ENCODE results near the gene BOD1L1.

Gene BOD1L1

DNA sequence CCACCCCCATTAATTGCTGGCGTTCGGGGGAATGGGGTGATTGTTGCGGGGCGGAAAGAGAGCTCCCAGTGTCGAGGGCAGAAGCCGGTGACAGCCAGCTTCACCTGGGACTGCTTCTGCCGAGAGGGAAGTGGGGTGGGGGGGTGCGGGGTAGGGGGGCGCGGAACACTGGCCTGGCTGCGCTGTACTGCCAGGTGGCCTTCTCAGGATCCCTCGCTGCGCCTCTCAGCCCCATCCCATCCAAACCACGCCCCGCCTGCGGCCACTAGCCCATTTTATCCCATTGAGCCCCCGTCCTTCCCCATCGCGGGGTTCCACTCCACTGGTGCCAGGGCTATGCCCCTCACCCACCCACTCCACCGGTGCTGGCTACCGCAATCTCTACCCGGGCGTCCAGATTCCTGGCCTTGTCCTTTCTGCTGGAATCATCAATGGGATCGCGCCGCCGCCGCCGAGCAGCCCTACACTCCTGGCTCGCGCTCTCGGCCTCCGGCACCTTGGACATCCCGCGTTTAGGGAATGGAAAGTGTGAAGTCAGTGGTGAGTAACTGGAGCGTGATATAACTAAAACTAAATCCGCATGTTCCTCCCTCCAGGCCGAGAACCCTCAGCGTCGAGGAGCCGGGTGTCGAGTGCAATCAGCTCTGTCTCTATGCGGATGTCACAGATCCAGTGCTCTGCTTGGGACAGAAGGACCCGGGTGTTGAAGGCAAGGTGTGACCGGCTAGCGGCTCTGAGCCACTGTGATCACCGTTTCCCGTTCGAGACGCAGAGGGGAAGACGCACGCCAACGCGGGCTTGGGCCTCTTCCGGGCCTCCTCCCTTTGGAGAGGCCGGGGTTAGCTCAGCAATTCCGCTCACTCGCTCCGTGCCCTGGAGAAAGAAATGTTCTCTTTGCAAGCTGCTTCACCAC is 103.7 kb downstream of the BOD1L1 start:
- no peak for DNase-seq (ENCODE audit: low read depth)

DNA sequence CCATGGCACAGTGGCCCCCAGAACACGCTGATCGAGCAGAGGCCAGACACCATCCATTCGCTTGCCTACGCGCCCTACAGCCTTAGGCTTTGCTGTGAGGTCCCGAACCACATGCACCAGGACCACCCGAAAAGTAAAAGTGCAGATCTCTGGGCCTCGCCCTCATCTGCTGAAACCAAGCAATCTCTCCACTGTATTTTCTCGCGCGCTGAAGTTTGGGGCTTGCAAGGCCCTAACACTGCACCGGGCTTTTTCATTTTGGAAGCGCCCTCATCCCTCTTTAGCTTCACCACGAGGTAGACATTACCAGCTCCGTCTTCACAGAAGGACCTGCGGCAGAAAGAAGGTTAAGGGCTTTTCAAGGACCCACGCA is 104.4 kb downstream of the BOD1L1 start:
- DNase-seq (ENCODE audit: low read depth) = no peak

DNA sequence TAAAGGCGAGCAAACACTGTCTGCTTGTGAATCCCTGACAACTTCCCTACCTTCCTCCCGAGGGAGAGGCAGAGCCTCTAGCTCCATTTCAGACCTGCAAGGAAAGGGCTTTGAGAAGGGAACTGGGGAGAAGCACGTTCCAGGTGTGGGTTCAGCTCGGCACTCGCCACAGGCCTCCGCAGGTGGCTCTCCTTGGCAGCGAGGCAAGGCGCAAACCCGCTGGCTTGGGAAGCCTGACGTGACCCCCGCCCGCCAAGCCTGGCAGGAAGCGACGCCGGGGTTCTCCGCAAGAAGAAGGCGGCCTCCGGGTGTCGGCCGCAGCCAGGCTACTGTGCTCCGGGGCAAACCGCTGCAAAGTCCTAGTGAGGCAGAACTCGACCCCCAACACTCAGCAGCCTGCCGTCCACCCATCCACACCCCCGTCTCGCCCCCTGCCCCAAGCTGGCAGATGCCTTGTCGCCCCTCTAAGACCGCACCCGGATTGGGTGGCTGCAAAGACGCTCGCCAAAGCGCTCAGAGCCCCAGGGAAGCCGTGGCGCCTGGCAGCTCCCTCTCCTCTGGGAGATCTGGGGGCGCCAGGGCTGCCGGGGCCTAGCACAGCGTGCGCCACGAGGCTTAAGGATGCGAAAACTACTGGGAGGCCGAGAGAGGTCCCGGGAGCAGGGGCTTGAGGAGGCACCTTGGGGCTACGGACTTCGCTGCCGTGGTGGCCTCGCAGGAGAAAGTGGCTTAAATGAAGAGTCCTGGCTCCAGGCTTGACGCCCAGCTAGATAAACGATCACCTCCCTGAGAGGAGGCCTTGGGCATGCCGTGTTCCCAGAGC is 105.0 kb downstream of the BOD1L1 start:
- DNase-seq (ENCODE audit: low read depth) = no peak

GRCh38 chr4:13521047-13521446 is 106.5 kb downstream of the BOD1L1 start:
- no peak for DNase-seq (ENCODE audit: low read depth)

Measured in non-pigmented ciliary epithelial cell (primary cell).